Stimulated activated CD8-positive, alpha-beta memory T cell treated with anti-CD3 and anti-CD28 coated beads, Interleukin-7, amount 100 ng/mL, for 24 hours (primary cell): Measurements from ENCODE around the gene NEK6.

Experiments used
- DNase-seq: peaks from one replicate; pipeline ENCODE4 v3.0.0-alpha.2; 2020; ENCODE audit warnings: low read depth

NEK6 gene

DNA sequence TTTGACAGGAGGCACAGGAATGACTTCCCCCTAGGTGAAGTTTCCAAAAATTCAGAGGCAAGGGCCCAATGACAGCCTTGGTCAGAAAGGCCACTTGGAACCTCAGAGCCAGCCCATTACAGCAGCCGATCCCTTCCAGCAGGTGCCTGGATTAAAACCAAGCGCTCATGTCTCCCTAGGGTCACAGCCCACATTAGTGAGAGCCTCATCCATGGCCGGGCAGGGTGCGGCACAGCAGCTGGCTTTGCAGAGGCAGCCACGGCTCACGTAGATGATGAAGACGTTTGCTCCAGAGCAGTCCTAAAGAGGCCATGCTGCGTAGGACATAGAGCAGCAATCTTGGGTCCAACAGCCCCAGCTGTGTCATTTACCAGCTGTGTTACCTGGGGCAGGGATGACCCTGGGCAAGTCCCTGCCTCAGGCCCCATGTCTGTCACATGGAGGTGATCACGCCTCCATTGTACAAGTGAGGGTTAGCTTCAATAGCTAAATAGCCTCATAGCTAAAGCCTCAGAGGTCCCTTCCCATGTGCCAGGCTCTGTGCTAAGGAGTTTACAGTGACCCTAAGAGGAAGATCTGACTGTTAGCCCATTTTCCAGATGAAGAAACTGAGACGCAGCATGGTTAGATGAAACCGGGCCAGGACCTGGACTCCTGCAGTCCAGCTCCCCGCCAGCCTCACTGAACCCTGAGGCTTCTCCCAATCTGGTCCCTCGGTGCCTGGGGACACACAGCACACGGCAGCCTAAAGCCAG, 39.2 kb downstream of the NEK6 start:
- DNase-seq = no peak

DNA sequence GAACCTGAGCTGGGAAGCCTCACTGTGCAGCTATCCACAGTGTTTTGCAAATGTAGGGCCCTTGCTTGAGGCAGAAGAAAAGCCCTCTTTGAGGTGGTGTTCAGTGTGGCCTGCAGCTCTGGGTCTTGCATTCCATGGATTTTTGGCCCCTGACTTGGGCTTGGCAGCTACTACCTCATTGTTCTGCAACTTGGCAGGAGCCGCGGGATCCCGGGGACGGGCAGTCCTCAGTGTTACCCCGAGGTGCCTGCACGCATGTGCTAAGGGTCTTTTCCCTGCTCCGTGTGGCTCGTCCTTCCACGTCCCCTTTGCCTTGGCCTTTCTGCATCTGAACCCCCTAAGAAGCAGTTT, 39.8 kb downstream of the NEK6 start:
- DNase-seq = no peak

DNA sequence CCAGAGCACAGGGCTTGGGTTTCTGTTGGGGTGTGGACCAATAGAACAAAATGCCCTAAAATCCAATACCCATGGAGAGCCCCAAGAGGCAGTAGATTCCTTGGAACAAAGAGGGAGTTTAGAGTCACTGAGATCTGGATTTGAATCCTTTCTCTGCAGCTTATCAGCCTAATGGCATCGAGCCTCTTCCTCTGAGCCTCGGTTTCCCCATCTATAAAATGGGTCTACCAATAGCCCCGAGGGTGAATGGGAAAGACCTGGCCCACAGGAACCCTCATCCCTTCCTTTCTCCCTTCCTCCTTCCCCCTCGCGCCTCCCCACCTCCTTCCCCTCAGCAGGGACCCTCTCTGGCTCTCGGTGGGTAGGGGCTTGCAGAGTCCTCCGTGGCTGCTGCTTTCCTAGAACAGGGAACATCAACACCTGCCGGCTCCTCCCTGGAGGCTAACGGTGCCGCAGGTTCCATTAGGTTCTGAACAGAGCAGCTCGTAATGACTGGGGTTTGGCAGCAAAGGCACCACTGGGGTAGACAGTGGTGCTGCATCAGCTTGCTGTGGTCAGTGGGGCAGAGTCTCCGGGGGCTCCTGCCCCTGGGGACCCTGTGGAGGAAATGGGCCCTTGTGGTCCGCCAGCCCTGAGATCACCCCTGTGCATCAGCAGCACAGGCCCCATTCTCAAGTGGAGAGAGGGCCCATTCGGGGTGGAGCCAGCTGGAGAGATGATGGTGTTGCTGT, 40.3 kb downstream of the NEK6 start:
- no peak for DNase-seq

GRCh38 chr9:124298646-124299235, 41.0 kb downstream of the NEK6 start:
- no peak for DNase-seq

- no peak for DNase-seq
Observed at GRCh38 chr9:124299515-124300090, 41.9 kb downstream of the NEK6 start.

DNA sequence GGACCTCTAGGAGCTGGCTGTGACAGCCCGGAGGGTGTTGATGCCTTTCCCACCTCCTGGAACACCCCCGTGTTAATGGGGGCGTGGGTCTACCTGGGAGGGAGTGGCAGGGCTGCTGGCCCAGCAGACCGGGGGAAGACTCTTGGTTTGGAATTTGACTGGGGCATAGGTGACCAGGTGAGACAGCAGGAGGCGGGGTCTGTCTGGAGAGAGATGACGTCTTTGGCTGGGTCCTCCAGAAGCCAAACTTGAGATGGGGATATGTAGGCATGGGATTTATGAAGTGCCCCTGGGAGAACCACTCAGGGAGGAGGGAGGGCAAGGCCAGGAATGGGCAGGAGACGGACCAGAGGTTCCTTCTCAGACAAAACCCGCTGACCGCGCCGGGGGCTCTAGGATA, 42.6 kb downstream of the NEK6 start:
- no peak for DNase-seq

DNA sequence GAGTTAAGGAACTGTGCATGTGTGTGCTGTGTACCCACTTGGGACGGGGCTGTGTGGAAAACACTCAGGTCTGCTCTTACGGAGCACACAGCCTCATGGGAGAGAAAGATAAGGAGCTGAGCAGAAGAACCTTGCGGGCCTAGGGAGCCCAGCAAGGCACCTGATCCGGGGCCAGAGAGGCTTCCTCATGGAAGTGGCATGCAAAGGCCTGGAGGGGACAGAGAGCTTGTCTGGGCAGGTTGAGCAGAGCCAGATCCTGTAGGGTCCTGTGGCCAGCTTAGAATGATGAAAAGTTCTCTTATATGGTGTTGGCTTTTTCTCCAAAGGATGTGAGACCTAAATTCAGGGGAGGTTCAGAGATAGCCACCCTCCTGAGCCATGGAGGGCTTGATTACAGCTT, 45.2 kb downstream of the NEK6 start:
- DNase-seq = no peak

DNA sequence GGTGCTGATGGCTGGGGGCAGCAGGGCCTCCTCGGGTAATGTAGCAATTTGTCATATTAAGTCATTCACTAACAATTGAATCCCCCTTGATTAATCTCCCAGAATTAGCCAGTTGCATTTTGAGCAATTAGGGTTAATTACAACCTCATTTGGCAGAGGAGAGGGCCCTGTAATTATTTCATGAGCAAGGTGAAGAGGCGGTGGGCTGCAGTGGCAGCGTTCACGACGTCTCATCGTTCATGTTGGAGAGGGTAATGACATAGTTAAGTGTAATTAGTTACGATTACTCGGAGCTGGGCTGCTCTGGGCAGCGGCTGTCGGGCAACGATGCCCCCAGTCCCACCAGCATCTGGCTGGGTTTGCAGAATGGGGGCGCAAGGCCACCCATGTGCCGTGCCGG, 46.0 kb downstream of the NEK6 start:
- no peak for DNase-seq

DNA sequence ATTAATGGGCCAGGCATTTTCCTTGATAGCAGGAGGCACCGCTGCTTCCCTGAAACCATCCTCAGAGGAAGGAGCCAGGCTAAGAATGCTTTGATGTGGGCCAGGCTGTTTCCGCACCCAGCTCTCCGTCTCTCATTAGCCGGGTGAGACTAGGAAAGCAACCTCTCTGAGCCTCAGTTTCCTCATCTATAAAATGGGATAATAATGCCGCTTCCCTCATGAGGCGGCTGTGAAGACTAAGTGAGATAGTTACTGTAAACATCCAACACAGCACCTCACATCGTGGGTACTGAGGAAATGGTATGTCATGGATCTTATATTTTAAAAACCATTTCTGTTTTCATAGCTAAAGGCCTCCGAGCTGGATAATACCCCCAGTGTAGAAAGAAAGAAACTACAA, 46.5 kb downstream of the NEK6 start:
- no peak for DNase-seq

DNA sequence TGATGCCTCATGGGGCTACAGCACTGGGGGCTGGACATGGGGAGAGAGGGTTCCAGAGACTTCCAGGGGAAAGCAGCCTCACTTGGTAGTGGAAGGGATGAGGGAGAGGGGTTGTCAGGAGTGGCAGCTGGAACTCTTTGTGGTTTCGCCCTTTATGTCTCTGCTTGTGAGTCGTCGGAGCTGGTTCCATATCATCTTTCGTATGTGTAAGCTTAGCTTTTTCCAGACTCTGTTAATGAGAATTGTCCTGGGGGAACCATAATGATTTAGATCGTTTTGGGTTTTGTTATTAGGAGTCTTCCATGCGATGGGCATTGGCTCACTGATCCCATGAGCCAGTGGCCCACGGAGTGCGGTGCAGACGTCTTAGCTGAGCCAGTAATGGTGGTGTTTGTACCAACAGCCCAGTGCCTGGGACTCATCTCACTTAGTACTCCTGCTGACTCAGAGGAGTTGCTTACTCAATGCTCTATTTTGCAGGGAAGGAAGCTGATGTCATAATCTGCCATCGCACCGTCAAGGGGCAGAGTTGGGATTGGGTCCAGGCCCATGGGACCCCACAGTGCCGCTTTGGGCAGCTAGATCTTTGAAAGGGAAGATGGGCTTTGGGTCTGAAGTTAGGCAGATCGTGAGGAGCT, 48.5 kb downstream of the NEK6 start:
- no peak for DNase-seq

DNA sequence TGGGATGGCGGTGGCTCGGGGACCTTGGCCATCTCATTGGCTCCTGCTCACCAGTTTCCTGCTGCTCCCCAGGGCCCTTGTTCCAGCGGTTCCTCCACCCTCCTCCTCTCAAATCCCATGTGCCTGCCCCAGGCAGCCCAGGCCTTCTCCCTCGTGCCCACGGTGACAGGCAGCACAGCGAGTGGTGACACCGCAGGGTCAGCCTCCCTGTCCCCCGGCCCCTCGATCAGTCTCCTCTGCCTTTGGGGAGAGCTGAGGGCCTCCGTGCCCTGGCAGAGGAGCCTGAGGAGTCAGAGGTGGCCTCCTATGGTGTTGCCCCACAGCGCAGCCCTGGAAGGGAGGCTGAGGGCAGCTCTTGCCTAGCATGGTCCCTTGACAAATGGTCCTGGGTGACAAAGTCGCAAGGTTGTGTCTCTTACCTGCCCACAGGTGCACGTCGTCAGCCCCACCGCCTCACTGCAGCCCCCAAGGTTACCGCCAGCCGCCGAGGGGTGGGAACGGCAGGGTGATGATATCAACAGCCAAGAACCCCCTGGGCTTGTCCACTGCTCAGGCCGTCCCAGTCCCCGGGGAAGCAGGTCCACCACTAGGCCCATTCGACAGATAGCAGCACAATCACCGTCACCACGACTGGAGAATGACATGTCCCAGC, 49.8 kb downstream of the NEK6 start:
- DNase-seq = no peak

DNA sequence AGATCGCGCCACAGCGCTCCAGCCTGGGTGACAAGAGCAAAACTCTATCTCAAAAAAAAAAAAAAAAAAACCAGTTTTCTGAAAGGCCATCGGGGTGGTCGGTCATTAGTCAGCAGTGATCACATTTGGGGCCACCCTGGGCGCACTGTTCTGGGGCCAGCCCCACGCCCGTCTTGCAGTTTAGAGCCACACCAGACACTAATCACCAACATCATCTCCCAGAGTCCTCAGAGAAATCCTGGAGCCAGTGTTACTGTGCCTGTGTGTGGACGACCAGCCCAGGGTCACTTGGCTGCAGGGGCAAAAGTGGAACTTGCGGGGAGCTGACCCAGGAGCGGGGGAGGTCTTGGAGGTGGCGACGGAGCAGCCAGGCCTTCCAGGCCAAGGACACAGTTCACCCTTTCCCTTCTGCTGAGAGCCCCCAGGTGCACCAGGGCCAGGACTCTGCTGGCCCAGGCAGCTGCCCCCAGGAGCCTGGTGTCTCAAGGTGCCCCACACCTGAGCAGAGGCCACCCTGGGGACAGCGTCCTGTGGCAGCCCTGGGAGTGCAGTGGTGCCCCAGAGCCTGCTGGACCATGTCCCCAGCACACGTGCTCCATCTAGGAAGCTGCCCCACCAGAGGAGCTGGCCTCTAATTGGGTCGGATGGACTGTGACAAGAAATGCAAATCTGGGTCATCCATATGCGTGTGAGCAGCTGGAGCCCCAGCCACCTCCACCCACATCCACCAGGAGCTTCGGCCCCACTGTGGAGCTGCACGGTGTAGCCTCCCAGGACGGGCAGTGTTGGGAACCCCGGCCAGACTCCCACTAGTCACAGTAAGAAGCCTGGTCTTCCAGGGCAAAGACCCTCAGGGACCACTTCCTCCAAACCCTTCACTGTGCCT, 51.1 kb downstream of the NEK6 start:
- DNase-seq = no peak

GRCh38 chr9:124309667-124310084, 51.9 kb downstream of the NEK6 start:
- no peak for DNase-seq

DNA sequence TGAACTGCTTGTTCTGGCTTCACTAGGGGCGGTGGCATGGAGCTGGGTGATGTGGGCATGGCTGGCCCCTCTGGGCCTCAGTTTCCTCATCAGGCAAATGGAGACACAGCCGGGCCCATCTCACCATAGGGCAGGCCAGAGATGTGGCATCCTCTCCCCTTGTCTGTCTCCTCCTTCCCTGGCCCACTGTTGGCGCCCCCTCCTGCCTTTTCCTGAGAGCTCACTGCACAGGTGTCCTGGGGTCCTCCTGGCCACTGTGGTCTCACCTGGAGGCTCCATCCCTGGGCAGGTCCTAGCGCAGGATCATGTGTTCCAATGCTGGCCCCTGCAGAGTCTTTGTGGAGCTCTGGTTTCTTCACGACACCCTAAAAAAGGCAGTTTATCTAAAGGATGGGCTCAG, 53.5 kb downstream of the NEK6 start:
- DNase-seq = no peak

- no peak for DNase-seq
Observed at GRCh38 chr9:124312290-124313265, 54.8 kb downstream of the NEK6 start.

GRCh38 chr9:124313940-124314339, 56.2 kb downstream of the NEK6 start:
- no peak for DNase-seq

- DNase-seq = no peak
Observed at GRCh38 chr9:124315882-124316281, 58.1 kb downstream of the NEK6 start.

GRCh38 chr9:124320062-124320973, 62.6 kb downstream of the NEK6 start:
- DNase-seq = peak; percentile 16

- no peak for DNase-seq
Observed at GRCh38 chr9:124321416-124321815, 63.7 kb downstream of the NEK6 start.
